HG03064 (cell line): ENCODE measurements around the gene RPS15.

ENCODE experiments used
- ATAC-seq: cut with Tn5 transposase; IDR thresholded peaks from one replicate; pipeline ENCODE4 v1.9.1; 2021; ENCODE audit warnings: low read depth; ENCODE audit not compliant: unreplicated experiment

RPS15 gene

GRCh38 chr19:1401138-1401888 lies 36.9 kb upstream of the RPS15 start, which contains the start of gene GAMT:
Gene GAMT (minus strand): TSS chr19:1401542. CDS start chr19:1401476, 66 bp downstream.
- ATAC-seq, result no peak

GRCh38 chr19:1401889-1402217 lies 36.3 kb upstream of the RPS15 start:
- no peak for ATAC-seq

GRCh38 chr19:1402411-1403070 lies 35.7 kb upstream of the RPS15 start:
- no peak for ATAC-seq

- ATAC-seq, result peak; percentile 62
Observed at GRCh38 chr19:1406774-1407527, 31.2 kb upstream of the RPS15 start.

- ATAC-seq, result peak; percentile 31
Observed at GRCh38 chr19:1407528-1408299, 30.5 kb upstream of the RPS15 start, which contains the start of gene DAZAP1. Gene DAZAP1 (plus strand): TSS chr19:1407586. CDS start chr19:1407774, 188 bp downstream.

- peak; percentile 15 for ATAC-seq
Observed at GRCh38 chr19:1408300-1409203, 29.6 kb upstream of the RPS15 start.

GRCh38 chr19:1409204-1410005 lies 28.8 kb upstream of the RPS15 start:
- ATAC-seq, result no peak

- no peak for ATAC-seq
Observed at GRCh38 chr19:1410136-1410786, 27.9 kb upstream of the RPS15 start.

- no peak for ATAC-seq
Observed at GRCh38 chr19:1410789-1411188, 27.4 kb upstream of the RPS15 start.

GRCh38 chr19:1411255-1412191 lies 26.7 kb upstream of the RPS15 start:
- ATAC-seq, result no peak

- ATAC-seq, result no peak
Observed at GRCh38 chr19:1412323-1412923, 25.8 kb upstream of the RPS15 start.

GRCh38 chr19:1412995-1413800 lies 25.0 kb upstream of the RPS15 start:
- no peak for ATAC-seq

GRCh38 chr19:1416014-1416841 lies 22.0 kb upstream of the RPS15 start:
- ATAC-seq, result no peak

GRCh38 chr19:1417145-1417544 lies 21.1 kb upstream of the RPS15 start:
- ATAC-seq, result no peak
